Measurements from ENCODE around the gene DYNC1LI2.
A peak's percentile ranks its signal among the peaks of the same experiment; 100 is the strongest.
"Not testable (repeated sequence)": the region's sequence is repeated elsewhere in the genome, so short reads cannot be mapped to it uniquely, and the experiment has no call there.

The DYNC1LI2 gene

GRCh38 chr16:66751303-66751991 lies at the start of gene DYNC1LI2:
Gene DYNC1LI2 (minus strand): TSS chr16:66751609. CDS start chr16:66751591, 18 bp downstream.
- DNase-seq, result peak; percentile 28

GRCh38 chr16:66800856-66801255 lies 49.4 kb upstream of the DYNC1LI2 start:
- no peak for DNase-seq

- no peak for DNase-seq
These were observed 46.8 kb upstream of the DYNC1LI2 start for GRCh38 chr16:66798161-66798560.

GRCh38 chr16:66793984-66794383 lies 42.6 kb upstream of the DYNC1LI2 start:
- DNase-seq, result not testable (repeated sequence)

- DNase-seq, result no peak
These were observed 38.8 kb upstream of the DYNC1LI2 start for GRCh38 chr16:66790130-66790733.

- no peak for DNase-seq
These were observed 36.0 kb upstream of the DYNC1LI2 start for GRCh38 chr16:66787427-66787826.

GRCh38 chr16:66786551-66786950 lies 35.1 kb upstream of the DYNC1LI2 start:
- DNase-seq, result no peak

- no peak for DNase-seq
These were observed 25.0 kb upstream of the DYNC1LI2 start for GRCh38 chr16:66776457-66776856.

GRCh38 chr16:66774981-66775380 lies 23.6 kb upstream of the DYNC1LI2 start:
- no peak for DNase-seq

GRCh38 chr16:66758086-66758485 lies 6.7 kb upstream of the DYNC1LI2 start:
- no peak for DNase-seq

GRCh38 chr16:66754819-66755218 lies 3.4 kb upstream of the DYNC1LI2 start:
- DNase-seq, result no peak

- no peak for DNase-seq
These were observed 2.8 kb upstream of the DYNC1LI2 start for GRCh38 chr16:66754211-66754610.

- DNase-seq, result no peak
These were observed 1.5 kb upstream of the DYNC1LI2 start for GRCh38 chr16:66752958-66753357.

GRCh38 chr16:66752379-66752778 lies 970 bp upstream of the DYNC1LI2 start:
- no peak for DNase-seq

GRCh38 chr16:66751992-66752322 lies 548 bp upstream of the DYNC1LI2 start:
- no peak for DNase-seq

GRCh38 chr16:66751053-66751302 lies 431 bp downstream of the DYNC1LI2 start:
- DNase-seq, result no peak

GRCh38 chr16:66750279-66751052 lies 943 bp downstream of the DYNC1LI2 start:
- no peak for DNase-seq

- no peak for DNase-seq
These were observed 4.7 kb downstream of the DYNC1LI2 start for GRCh38 chr16:66746682-66747081.

- DNase-seq, result no peak
These were observed 5.4 kb downstream of the DYNC1LI2 start for GRCh38 chr16:66746048-66746447.

GRCh38 chr16:66741950-66742808 lies 9.2 kb downstream of the DYNC1LI2 start:
- no peak for DNase-seq

GRCh38 chr16:66741169-66741900 lies 10.1 kb downstream of the DYNC1LI2 start:
- no peak for DNase-seq

GRCh38 chr16:66740533-66740932 lies 10.9 kb downstream of the DYNC1LI2 start:
- no peak for DNase-seq

GRCh38 chr16:66740010-66740409 lies 11.4 kb downstream of the DYNC1LI2 start:
- peak; percentile 59 for DNase-seq

All from NCI-H1694 treated with DMSO at 0.1 percent for 48 hours (cell line).